Panc1 (cell line): ENCODE measurements around the gene CST5. TPM values are rescaled to one million over a fixed set of nuclear protein-coding genes. Genes with fewer than 3 reads are reported as not detected.

Experiments used
- ATAC-seq: fragments of 200-7000 bp; cut with Tn5 transposase; 2 replicates; pipeline ENCODE4 v1.9.1; 2020; ENCODE audit warnings: mild to moderate bottlenecking, moderate library complexity
- BruUV-seq: library from RNA; stranded (reverse); fragments of 400-500 nt; replicated peaks from 2 replicates; lab custom pipeline; 2021; lab: Mats Ljungman, UMichigan
- CTCF ChIA-PET: fragments of 300-600 bp; sonication (Branson Sonifier 250); formaldehyde crosslinking; loops from one replicate; lab custom pipeline; 2022; ENCODE audit warnings: antibody characterized with exemption; lab: Charles Lee
- POLR2A ChIA-PET: fragments of 300-600 bp; sonication (Branson Sonifier 250); formaldehyde crosslinking; loops from one replicate; lab custom pipeline; 2022; ENCODE audit warnings: antibody characterized with exemption; lab: Charles Lee
- DNase-seq: peaks from one replicate; pipeline ENCODE4 v3.0.0-alpha.2; 2010; ENCODE audit warnings: low read depth, low spot score
- H3K27ac ChIP-seq: 2 replicates; pipeline ENCODE4 v1.5.1; 2011; ENCODE audit warnings: mild to moderate bottlenecking, low read length, inconsistent platforms
- H3K27me3 ChIP-seq: fragments of 200-500 bp; sonication (Bioruptor generic); 2 replicates; pipeline ENCODE4 v1.6.0; 2014; ENCODE audit warnings: low read length, inconsistent platforms; ENCODE audit not compliant: control insufficient read depth, insufficient read depth
- H3K36me3 ChIP-seq: fragments of 200-500 bp; sonication (Bioruptor generic); 2 replicates; pipeline ENCODE4 v1.5.1; 2014; ENCODE audit warnings: inconsistent platforms, mild to moderate bottlenecking, low read length, moderate library complexity; ENCODE audit not compliant: control insufficient read depth, insufficient read depth
- H3K4me1 ChIP-seq: 2 replicates; pipeline ENCODE4 v1.5.1; 2011; ENCODE audit warnings: inconsistent platforms, mild to moderate bottlenecking, low read length, moderate library complexity; ENCODE audit not compliant: control insufficient read depth, insufficient read depth
- H3K4me3 ChIP-seq, 2 experiments: 2 replicates each; pipeline ENCODE4 v1.5.1; 2011 to 2012; ENCODE audit warnings: low read depth in 2 of 2, low read length in 2 of 2, mild to moderate bottlenecking in 2 of 2, inconsistent platforms in 1 of 2, moderate library complexity in 1 of 2
- H3K9me3 ChIP-seq: fragments of 200-500 bp; sonication (Bioruptor generic); 2 replicates; pipeline ENCODE4 v1.5.1; 2014; ENCODE audit warnings: low read depth, mild to moderate bottlenecking, inconsistent platforms, low read length, moderate library complexity; ENCODE audit not compliant: control insufficient read depth, insufficient read depth
- CTCF ChIP-seq: fragments of 450-650 bp; IDR thresholded peaks from 2 replicates; pipeline ENCODE4 v1.5.1; 2017; ENCODE audit warnings: mild to moderate bottlenecking
- POLR2AphosphoS5 ChIP-seq: IDR thresholded peaks from 2 replicates; pipeline ENCODE4 v1.6.1; 2012; ENCODE audit warnings: mild to moderate bottlenecking, low read depth, low read length, moderate library complexity
- REST ChIP-seq, 2 experiments: IDR thresholded peaks; 2 replicates each; pipeline ENCODE4 v1.6.1; 2011 to 2012; ENCODE audit warnings: low read depth in 2 of 2, control low read depth in 1 of 2, low read length in 1 of 2, mild to moderate bottlenecking in 1 of 2, moderate library complexity in 1 of 2; ENCODE audit not compliant: insufficient read depth in 1 of 2
- SIN3A ChIP-seq: IDR thresholded peaks from 2 replicates; pipeline ENCODE4 v1.6.1; 2012; ENCODE audit warnings: low read depth, mild to moderate bottlenecking, low read length, moderate library complexity, borderline replicate concordance; ENCODE audit not compliant: insufficient read depth
- TCF7L2 ChIP-seq: IDR thresholded peaks from 2 replicates; pipeline ENCODE4 v1.6.1; 2011; ENCODE audit warnings: mild to moderate bottlenecking, low read depth, low read length, inconsistent platforms
- in situ Hi-C: cut with HindIII; loops from 2 replicates; pipeline ENCODE4 v1.10.0; 2016; ENCODE audit warnings: low sequenced_read_pairs, low pct_unique_long_range_greater_than_20kb
- intact Hi-C: fragments of 100-400 bp; cut with micrococcal nuclease; formaldehyde crosslinking; loops from one replicate; pipeline ENCODE4 v1.10.0; 2022; ENCODE audit not compliant: unreplicated experiment
- total RNA-seq: library from RNA; stranded (reverse); gene quantifications from one replicate; pipeline ENCODE4 v1.2.1, GENCODE V29; 2021; ENCODE audit not compliant: unreplicated experiment

The CST5 gene
- total RNA-seq, 1 experiment from 2014 or later = not detected

GRCh38 chr20:23884771-23885162 lies 5.2 kb upstream of the CST5 start:
- Histone ChIP-seq H3K36me3 (no peaks in the 10 kb centered on the region), H3K4me1 (no peaks in the 10 kb centered on the region), H3K27me3 (no peaks in the 10 kb centered on the region; the same call in 1 of the 2 replicates), H3K9me3 (no peaks in the 10 kb centered on the region), H3K27ac (no peak overlapping the region), H3K4me3 (no peak overlapping the region)
- in situ Hi-C loops = no loop called here
- TF ChIP-seq REST (IDR thresholded peaks at IDR 0.05; ENCODE audit: insufficient read depth in 1 of 2, low read depth in 2 of 2, low read length in 1 of 2) (no peak), CTCF (no peak), SIN3A (no peak), POLR2AphosphoS5 (no peak), TCF7L2 (no peak)
- POLR2A ChIA-PET = no interaction called here
- no TSS peak for BruUV-seq
- DNase-seq = no peak
- CTCF ChIA-PET = no interaction called here
- no peak for ATAC-seq
- intact Hi-C loops = no loop called here

- ATAC-seq (no peak), DNase-seq (no peak)
- Histone ChIP-seq H3K36me3 (no peaks in the 10 kb centered on the region), H3K4me3 (no peak overlapping the region), H3K9me3 (no peaks in the 10 kb centered on the region), H3K4me1 (no peaks in the 10 kb centered on the region), H3K27me3 (no peaks in the 10 kb centered on the region; the same call in 1 of the 2 replicates), H3K27ac (no peak overlapping the region)
- POLR2A ChIA-PET = no interaction called here
- CTCF ChIA-PET = no interaction called here
- no TSS peak for BruUV-seq
- in situ Hi-C loops (no loop called here), intact Hi-C loops (no loop called here)
- no peak for TF ChIP-seq REST (IDR thresholded peaks at IDR 0.05; ENCODE audit: insufficient read depth in 1 of 2, low read depth in 2 of 2, low read length in 1 of 2)
- TF ChIP-seq CTCF = no peak
- no peak for TF ChIP-seq POLR2AphosphoS5
- no peak for TF ChIP-seq TCF7L2
- no peak for TF ChIP-seq SIN3A
Observed at GRCh38 chr20:23884136-23884770, 4.7 kb upstream of the CST5 start.
